GM19238 (cell line): Measurements from ENCODE around the gene GALK2.
"Not testable (repeated sequence)": the region's sequence is repeated elsewhere in the genome, so short reads cannot be mapped to it uniquely, and the experiment has no call there.

Experiments used
- DNase-seq: peaks from one replicate; pipeline ENCODE4 v3.0.0; 2011; ENCODE audit warnings: low spot score; ENCODE audit not compliant: insufficient read length

The GALK2 gene

GRCh38 chr15:49163678-49164077, 6.4 kb upstream of the GALK2 start:
- DNase-seq, result no peak

DNA sequence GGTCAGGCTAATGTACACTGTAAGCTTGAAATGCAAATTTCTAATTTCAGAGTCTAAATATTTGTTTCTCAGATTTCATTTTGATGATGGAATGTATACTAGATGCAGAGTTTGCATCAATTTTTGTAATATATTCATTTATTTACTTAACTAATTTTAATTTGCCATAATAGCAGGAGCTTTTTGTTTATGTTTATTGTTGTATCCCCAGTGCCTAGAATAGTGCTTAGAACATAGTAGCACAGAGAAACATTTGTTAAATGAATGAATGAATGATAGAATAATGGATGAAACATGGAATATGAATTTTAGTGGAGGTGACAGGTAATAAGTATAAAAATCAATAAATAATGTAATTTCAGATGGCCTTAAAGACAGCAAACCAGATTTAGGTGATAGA, 5.2 kb upstream of the GALK2 start:
- no peak for DNase-seq

DNA sequence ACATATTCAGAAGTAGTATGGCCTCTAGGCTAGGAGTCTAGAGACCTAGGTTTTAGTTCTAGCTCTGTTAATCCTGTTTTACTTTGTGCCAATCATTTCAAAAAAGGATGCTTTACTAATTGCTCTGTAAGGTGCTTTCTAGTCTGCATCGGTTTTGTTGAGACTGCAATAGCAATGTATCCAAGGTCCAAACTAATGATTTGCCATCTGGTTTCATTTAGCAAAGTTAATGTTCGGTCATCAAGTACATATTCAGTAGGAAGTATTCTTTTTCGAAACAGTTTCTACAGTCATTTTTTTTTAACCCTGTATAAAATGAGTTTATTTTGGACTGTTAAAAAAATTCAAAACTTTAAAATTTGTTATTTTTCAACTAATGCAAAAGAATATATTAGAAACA, 2.0 kb upstream of the GALK2 start:
- DNase-seq, result no peak

GRCh38 chr15:49171790-49172189, 1.7 kb downstream of the GALK2 start:
- no peak for DNase-seq

GRCh38 chr15:49174902-49175301, 4.9 kb downstream of the GALK2 start:
- no peak for DNase-seq

GRCh38 chr15:49175582-49176397, 5.7 kb downstream of the GALK2 start:
- DNase-seq, result not testable (repeated sequence)

DNA sequence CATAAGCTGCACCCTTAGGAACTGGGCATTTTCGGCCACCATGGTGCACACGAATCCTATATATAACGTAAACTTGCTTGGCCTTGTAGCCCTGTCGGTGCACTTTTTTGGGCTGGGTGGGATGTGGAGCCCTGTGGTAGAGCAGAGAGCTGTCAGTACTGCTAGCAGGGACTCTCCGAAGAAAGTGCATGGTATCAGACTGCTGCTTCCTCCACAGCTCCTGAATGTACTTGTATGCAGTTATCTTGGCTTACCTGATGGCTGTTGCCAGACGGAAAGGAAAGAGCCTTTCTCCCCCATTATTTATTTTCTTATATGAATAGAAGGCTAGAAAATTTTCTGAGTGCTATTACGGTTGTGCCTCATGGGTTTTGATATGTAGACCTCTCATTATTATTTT, 8.4 kb downstream of the GALK2 start:
- no peak for DNase-seq

GRCh38 chr15:49179433-49180190, 9.6 kb downstream of the GALK2 start:
- DNase-seq, result no peak

DNA sequence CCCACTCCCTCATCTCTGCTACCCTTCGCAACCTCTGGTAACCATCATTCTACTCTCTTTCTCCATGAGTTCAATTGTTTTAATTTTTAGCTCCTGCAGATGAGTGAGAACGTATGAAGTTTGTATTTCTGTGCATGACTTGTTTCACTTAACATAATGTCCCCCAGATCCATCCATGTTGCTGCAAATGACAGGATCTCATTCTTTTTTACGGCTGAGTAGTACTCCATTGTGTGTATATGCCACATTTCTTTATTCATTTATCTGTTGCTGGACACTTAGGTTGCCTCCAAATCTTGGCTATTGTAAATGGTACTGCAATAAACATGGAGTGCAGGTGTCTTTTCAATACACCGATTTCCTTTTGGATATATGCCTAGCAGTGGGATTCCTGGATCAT, 12.1 kb downstream of the GALK2 start:
- DNase-seq, result no peak

DNA sequence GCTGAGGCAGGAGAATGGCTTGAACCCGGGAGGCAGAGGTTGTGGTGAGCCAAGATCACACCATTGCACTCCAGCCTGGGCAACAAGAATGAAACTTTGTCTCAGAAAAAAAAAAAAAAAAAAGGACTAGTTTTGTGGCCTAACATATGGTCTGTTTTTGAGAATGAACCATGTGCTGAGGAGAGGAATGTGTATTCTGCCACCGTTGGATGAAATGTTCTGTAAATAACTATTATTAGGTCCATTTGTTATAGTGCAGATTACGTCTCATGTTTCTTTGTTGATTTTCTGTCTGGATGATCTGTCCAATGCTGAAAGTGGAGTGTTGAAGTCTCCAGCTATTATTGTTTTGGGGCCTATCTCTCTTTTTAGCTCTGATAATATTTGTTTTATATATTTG, 13.7 kb downstream of the GALK2 start:
- DNase-seq, result not testable (repeated sequence)

DNA sequence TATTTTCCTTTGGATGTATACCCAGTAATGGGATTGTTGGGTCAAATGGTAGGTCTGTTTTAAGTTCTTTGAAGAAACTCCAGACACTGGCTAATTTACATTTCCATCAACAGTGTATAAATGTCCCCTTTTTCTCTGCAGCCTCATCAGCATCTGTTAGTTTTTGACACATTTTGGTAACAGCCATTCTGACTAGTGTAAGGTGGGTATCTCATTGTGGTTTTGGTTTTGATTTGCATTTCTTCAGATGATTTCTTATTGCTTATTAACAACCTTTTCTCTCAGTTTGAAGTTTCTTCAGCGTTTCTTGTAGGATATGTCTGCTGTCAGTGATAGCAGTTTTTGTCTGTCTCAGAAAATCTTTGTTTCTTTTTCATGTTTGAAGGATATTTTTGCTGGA, 15.4 kb downstream of the GALK2 start:
- no peak for DNase-seq

DNA sequence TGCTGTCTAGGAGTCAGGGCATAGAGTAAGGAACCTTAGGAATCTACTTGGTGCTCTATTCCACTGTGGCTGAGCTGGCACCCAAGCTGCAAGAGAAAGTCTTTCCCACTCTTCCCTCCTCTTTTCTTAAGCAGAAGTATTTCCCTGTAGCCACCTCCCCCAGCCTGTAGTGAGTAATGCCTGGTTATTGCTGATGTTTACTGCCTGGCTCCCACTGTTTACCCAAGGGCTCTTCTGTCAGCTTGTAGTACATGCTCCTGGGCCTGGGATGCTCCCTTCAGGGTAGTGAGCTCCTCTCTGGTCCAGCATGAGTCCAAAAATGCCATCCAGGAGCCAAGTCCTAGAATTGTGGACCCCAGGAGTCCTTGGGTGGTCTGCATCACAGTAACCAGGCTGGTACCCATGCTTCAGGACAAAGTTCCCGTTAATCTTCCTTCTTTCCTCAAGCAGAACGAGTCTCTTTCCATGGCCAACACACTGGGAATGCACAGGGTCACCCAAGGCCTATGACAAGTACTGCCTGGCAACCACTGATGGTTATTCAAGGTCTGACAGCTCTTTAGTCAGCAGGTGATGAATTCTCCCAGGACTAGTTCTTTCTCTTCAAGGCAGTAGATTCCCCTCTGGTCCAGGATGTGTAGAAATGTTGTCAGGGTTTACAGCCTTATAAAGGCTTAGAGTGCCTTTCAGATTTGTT, 17.6 kb downstream of the GALK2 start:
- DNase-seq, result no peak

DNA sequence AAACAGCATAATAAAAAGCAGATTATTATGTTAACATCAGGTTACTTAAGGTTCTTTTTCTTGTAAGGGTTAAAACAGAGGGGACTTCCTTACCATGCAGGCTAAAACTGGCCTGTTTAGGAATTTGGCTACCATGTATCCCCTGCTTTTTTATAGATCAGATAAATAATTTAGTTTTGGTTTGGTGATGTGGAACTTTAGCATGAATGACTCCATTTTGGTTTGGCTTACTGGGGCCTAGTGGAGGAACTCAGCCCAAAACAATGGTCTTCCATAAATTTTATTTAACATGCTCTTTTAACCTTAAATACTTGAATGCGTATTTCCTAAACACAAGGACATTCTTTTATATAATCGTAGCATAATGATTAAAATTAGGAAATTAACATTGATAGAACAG, 18.9 kb downstream of the GALK2 start:
- no peak for DNase-seq

DNA sequence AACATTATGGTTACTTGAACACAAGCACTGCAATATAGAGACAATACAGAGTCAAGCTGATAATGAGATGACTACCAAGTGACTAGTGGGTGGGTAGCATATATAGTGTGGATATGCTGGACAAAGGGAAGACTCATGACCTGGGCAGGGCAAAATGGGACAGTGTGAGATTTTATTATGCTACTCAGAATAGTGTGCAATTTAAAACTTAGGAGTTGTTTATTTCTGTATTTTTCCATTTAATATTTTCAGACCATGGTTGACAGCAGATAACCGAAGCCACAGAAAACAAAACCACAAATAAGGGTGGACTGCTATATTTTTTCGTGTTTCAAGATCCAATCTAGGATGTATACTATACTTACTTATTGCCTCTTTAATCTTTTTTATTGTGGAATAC, 19.6 kb downstream of the GALK2 start:
- DNase-seq, result no peak

DNA sequence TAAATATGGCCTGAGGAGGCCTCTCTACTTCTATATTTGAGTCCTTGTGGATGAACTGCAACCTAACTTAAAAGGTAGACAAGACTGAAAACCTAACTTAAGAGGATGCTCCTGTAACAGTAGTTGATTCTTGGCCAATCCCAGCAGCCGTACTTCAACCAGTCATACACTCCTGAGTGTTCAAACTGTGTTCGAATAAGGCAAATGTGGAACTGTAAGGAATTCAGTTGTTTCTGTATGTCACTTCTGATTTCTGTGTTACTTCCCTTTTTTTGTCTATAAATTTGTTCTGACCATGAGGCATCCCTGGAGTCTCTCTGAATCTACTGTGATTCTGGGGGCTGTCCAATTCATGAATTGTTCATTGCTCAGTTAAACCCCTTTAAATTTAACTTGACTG, 20.5 kb downstream of the GALK2 start:
- DNase-seq, result no peak

DNA sequence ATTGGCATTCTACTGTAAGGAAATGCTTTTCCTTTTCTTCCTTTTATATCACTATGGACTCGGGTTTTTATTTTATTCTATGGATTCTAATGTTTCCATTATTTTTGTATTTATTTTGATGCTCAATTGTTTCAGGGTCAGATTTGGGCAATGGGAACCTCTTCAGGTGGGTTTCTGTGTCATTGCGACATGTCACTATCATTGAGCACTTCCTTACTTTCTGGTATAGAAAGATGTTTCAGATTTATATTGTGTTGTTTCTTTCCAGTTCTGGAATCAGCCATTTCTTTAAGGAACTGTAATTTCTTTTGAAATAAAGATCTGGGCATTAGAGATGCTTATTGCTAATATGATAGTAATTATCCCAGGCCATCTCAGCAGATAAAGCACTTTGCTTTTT, 21.8 kb downstream of the GALK2 start:
- no peak for DNase-seq

GRCh38 chr15:49196856-49197255, 26.8 kb downstream of the GALK2 start:
- DNase-seq, result no peak

DNA sequence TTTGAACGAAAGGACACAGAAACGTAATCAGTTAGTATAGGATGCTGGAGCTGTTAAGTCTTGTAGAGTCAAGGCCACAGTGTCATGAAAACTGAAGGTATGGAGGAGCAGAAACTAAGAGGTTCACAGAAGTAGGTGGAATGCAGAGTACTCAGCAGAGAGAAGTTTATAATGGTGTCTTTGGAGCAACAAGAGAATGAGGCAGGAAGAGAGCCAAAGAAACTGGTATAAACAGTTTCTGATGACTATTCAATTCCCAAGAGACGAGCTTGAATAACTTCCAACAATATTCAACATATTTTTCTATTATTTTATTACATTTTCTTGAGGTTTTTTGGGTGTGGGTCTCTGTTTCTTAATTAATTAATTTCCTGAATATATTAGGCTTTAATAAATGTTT, 29.6 kb downstream of the GALK2 start:
- DNase-seq, result no peak

- no peak for DNase-seq
Measured at GRCh38 chr15:49200347-49200746, 30.3 kb downstream of the GALK2 start.

GRCh38 chr15:49208102-49208501, 38.1 kb downstream of the GALK2 start:
- DNase-seq, result not testable (repeated sequence)

DNA sequence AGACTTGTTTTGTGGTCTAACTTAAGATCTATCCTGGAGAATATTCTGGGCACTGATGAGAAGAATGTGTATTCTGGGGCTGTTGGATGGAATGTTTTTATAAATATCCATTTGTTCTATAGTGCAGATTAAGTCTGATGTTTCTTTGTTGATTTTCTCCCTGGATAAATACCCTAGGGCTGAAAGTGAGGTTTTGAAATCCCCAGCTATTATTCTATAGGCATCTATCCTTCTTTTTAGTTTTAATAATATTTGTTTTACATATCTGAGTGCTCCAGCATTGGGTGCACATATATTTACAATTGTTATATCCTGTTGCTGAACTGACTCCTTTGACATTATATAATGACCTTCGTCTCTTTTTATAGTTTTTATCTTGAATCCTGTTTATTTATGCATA, 42.9 kb downstream of the GALK2 start:
- no peak for DNase-seq
